Right renal pelvis (tissue), 4 donors: ENCODE measurements around the gene ADRA2B. TPM values are rescaled to one million over a fixed set of nuclear protein-coding genes. Genes with fewer than 3 reads are reported as not detected.
"Not testable (repeated sequence)": the region's sequence is repeated elsewhere in the genome, so short reads cannot be mapped to it uniquely, and the experiment has no call there.

Experiments used
- DNase-seq, 4 donors: peaks; one replicate each; pipeline ENCODE4 v3.0.0-alpha.2; 2013; ENCODE audit warnings: low read depth in 4 of 4, low spot score in 3 of 4, missing footprints in 1 of 4
- polyA plus RNA-seq, 4 donors: library from polyadenylated mRNA; unstranded; fragments of 120-200 nt; gene quantifications; one replicate each; pipeline ENCODE4 v1.2.1, GENCODE V29; 2013; ENCODE audit not compliant: insufficient read length in 4 of 4

Gene ADRA2B
- polyA plus RNA-seq, 4 donors, result 2.8 to 6.3 (median 4.8) TPM

DNA sequence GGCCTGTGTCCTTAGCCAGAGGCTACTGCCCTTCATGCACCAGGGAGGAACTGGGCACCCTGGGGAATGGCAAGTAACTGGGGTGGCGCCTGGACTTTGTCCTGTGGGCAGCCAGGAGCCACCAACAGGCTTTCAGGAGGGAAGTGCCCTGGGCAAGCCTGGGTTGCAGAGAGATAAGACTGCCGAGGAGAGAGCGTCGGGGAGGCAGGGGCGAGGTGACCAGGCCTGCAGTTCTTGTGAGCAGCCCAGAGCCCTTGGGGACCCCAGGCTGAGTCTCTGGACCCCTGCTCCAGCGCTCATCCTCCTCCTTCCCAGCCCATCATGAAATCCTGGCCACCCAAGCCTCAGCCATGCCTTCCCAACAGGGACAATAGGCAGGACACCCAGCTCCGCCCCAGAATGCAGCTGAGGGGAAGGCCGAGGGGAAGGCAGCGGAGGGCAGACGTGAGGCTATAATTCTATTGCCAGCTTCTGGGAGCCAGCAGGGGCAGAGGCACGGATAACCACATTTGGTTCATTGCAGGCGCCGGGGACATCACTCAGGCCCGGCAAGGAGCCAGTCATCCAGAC lies 25.1 kb downstream of the ADRA2B start:
- DNase-seq, result no peak

DNA sequence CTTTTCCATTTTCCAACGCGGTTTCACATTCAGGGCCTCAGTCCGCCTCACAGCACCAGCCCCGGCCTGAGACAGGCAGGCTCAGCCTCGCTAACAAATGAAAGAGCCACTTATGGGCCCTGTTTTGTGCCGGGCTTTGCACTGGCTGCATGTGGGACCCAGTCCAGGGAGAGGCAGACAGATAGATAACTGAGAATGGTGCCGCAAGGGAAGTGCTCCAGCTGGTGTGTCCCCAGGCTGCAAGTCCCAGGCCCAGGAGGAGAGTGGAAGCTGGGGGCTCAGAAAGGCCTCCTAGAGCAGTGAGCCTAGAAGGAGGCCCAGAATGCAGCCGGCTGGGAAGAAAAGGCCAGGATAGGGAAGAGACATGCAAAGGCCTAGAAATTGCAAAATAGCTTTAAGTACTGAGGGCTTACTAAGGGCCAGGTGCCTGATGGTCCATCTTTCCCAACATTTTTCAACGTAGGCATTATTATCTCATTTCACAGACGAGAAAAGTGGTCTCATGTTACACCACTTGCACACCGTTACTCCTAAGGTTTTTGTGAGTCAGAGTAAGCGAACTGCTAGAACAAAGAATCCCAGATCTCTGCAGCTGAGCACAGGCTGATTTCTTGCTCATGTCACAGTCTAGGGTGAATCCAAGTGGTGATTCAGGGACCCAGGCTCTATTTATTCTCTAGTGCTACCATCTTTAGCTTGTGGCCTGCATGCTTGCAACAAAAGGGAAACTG lies 26.0 kb downstream of the ADRA2B start:
- no peak for DNase-seq

DNA sequence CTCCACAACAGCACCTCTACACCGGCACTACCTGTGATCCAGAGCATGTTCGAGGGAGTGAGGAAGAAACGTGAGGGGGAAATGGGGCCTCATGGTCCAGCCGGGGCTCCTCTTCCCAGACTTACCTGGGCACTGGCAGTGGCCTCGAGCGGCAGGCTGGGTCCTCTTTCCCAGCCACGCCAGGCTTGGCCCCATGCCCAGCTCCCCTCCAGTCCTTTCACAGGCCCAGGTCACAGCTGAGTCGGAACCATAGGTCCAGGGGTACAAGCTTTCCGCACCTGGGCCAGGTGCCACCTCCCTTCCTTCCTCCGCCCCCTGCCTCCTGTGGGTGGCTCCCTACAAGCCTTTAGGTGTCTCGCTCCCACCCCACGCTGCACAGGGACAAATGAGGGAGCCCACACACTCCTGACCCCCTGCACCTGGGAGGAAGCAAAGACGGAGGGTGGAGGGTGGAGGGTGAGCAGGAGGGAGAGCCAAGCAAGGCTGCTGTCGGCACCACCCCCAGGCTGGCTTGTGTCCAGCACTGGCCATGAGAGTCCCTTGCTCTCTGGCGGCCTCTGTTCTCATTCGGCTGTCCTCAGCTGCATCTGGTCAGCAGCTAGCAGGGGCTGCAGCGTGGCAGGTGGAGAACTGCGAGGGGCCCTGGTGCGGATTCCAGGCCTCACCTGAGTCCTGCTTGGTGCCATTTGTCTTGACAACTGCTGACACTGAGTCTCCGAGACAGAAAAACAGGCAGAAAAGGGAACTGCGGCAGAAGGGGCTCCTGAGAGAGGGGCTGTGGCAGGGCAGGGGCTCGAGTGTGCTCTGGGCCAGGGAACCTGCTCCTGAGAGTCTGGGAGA lies 26.8 kb downstream of the ADRA2B start:
- DNase-seq, result no peak

DNA sequence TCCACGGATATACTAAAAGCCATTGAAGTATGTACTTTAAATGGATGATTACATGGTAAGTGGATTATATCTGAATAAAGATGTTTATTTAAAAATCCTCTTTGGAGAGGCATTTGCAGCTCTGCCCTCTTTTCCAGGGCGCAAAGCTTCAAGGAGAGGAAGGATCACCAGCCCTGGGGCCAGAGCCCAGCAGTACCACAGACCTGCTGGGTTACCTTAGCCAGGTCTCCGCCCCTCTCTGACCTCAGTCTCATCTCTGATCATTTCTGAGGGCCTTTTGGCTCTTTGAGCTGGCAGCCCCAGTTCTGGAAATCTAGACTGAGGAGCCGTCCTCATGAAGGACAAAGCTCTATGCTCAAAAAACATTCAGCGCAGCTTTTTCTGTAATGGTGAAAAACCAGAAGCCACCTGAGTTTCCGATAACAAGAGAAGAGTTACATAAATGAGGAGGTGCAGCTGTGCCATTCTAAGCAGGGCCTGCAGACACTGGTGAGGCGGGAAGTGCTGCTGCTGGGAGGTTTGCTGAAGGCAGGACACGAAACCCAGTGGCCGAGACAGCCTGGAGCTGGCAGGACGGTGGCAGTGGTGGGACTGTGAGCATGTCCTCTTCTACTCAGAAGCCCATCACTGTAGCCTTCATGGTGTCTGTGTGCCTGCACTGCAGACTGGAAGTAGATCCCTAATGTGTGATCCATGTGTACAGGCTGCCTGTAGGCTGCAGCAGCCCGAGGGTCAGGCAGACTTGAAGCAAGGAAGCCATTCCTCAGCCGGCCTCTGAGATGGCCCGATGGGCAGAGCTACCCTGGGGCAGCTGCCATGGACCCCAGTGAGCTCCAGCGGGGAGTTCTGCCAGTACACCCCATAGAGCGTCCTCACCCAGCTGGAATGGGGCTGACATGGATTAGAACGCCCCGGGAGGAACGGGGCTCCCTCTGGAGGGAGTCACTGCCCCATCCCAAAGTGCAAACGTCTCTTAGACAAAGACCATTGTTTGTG lies 27.7 kb downstream of the ADRA2B start:
- no peak for DNase-seq

DNA sequence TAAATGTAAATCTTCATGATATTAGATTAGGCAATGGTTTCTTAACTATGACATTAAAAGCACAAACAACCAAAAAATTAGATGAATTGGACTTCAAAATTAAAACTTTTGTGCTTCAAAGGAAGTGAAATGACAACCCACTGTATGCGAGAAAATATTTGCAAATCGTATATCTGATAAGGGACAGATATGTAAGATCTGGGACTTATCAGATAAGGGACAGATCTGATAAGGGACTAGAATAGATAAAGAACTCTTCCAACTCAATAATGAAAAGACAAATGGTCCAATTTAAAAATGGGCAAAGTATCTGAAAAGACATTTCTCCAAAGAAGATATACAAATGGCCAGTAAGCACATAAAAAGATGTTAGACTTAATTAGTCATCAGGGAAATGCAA lies 29.2 kb downstream of the ADRA2B start:
- no peak for DNase-seq

DNA sequence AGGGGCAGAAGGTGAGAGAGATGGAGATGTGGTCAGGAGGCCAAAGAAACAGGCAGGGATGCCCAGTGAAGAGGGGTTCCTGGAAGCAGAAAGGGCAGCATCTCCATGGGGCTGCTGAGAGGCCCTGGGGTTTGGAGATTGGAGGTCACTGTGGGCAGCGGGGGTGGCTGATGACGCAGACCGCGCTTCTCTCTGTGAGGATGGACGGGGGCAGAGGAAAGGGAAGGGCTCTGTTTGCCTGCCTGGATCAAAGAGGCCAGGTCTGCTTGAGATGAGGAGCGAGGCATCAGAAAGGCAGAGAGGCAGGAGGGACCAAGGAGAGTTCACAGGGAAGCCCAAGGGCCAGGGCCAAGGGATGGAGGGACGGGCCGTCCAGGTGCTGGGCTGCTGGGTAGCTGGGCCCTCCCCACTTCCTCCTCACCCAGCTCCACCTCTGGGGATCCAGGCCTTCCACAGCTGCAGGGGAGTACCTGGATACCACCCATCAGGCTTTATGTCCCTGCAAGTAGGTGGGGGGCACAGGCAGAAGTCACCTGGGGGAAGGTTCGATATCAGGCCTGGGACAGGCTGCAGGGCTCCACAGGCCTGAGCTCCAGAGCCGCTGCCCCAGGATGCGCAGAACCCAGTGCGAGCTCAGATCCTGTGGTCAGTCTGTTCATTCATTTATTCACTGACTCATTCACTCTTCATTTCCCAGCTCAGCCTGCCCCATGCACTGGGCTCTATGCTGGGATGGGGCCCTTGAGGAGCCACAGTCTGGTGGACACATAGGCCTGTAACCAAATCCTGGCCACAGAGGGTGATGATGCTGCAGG lies 30.6 kb downstream of the ADRA2B start:
- no peak for DNase-seq

DNA sequence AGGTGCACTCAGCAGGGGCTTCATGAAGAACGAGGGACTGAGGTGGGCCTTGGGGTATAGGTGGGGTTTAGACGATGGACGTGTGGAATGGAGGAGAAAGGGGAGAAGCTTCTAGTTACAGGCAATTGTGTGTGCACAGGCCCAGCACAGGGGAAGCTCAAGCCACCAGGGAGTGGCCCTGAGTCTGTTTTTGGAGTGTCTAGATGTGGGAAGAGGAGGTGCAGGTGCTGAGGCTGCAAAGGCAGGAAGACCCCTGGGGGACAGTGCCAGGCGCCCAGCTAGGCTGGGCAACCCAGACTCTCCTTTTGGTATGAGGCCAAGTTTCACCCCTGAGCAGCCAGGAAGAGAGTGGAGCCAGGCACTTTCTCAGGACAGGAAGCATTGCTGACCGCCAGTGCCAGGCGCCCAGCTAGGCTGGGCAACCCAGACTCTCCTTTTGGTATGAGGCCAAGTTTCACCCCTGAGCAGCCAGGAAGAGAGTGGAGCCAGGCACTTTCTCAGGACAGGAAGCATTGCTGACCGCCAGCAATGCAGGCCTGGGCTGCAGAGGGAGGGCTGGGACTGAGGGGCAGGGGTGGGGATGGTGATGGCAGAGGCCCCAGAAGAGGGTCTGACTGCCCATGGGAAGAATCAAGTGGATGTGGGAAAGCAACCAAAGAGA lies 31.4 kb downstream of the ADRA2B start:
- DNase-seq, result not testable (repeated sequence)

DNA sequence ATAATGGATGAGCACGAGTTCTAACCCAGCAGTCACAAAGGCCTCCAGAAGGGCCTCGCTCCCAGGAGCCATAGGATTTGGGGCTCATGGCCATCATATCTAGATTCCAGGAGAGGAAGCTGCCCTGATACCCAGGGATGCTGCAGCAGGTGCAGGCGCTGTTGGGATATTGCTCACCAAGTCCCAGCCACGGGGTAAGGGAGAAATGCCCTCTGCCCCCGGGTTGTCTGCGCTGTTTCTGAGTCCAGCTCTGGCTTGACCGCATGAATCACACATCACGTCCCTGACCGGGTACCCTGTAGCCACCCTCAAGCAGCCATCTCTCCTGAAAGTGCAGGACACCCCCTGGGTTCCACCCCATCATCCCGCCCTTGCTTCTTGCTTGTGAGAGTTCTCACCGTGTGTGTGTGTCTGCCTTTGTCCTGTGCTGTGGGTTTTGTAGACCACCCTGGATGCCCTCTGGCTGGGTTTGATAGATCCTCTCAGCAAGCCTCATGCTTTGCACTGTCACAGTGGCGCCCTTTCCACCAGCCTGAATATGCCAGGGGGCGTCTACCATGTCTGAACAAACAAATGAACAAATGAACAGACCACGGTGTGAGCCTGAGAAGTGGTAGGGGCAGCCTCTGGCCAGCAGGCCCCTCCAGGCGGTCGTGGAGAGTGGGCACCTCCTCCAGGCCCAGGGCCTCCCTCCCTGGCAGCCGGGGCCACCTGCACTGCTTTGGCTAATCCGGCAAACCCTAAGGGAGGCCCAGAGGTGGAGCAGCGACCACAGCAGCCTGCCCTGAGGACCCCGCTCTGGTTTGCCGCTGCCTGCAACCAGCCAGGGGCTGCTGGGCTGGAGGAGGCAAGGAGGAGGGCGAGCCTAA lies 32.1 kb downstream of the ADRA2B start:
- no peak for DNase-seq

DNA sequence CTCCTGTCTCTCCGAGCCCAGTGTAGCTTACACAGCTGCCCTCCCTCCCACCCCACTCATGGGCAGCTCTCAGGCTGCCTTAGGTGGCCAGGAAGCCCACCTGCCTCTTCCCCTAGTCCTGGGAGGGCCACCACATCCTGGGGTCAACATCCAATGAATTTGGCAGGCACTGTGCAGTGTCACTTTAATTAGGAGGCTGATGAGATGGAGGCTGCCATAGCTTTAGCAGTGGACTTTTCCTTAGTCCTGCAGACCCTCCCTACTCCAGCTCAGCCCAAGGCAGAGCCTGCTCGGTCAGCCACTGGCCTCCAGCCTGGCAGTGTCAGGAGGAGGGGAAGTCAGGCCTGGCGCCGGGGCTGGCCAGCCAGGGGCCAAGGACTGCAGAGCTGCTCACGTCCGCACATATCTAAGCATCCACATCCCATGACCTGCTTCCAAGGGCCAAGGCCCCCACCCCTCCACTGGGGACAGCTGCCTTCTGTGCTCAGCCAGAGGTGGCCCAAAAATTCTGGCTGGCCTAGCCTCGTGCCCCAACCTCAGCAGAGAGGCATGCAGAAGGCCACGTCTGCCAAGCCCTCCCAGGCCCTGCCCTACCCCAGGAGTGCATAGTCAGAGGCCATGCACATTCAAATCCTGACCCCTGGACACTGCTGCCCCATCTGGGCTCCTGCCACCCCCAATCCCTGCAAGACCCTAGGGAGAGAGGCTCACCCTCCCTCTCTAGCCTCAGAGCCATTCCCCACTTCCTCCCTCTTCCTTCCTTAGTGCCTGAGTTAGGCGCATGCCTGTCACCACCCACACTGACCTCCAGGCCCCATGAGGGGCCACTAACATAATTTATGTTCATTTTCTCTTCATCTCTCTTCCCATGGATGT lies 33.1 kb downstream of the ADRA2B start:
- DNase-seq, result no peak

DNA sequence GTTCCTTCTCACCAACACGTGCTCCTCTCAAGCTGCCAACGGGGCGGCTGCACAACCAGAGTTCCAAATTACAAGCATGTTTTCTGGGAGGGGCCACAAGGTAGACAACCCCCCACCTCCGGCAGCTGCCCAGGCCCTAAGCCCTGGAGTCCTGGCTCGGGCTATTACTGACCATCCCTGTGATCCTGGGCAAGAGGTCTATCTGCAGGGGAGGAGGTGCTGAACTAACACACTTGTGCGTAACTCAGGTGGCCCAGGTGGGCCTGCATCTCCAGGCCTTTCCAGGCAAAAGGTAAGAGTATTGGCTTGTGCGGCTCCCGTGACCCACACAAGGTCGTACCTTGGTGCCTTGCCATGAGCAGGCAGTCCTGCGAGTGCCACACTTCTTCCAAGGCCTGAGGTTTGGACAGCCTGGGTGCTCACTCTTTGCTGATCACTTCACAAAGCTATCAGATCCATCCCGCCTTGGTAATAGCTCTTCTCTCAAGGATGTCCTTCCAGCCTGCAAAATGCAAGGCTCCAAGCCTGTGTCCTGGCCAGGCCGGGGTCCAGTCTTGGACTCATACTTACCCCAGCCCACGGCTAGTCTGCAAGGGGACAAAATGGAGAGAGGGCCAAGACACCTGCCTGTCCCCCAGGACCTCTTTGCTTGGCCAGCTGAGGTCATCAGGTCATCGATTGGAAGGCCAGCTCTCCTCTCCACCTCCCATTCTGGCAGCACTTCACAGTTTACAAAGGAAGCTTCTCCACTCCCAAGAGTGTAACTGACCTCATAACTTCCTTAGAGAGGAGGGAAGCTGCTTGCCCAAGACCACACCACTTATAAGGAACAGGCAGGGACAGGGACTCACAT lies 33.9 kb downstream of the ADRA2B start:
- no peak for DNase-seq

DNA sequence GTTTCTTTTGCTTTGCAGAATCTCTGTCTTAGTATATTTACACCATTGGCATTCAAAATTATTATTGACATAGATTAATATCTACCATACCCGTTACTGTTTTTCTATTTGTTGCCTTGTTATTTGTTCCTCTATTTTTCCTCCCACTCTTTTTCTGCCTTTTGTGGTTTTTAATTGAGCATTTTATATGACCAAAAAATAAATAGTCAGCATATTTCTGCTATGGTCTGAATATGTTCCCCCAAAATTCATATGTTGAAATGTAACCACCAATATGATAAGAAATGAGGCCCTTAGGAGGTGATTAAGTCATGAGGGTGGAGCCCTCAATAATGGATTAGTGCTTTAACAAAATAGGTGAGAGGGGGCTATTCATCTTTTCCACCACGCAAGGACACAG lies 35.3 kb downstream of the ADRA2B start:
- DNase-seq, result no peak

DNA sequence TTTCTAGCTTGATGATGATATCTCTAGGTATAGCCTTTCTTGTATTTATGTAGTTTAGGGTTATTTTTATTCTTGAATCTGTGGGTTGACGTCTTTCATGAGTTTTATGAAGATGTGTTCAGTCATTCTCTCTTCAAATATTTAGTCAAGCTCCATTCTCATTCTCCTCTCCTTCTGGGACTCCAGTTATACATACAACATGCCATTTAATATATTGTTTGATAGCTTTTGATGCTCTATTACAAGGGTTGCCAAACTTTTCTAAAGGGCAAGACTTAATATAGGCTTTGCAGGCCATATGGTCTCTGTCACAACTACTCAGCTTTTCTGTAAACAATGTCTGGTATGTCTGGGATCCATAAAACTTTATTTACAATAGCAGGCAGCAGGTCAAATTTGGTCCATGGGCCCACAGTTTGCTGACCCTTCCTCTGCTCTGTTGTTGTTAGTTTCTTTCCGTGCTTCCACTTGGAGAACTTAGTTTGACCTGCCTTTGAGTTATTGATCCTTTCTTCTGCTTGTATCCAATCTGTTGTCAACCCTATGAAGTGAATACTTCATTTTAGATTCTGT lies 41.1 kb downstream of the ADRA2B start:
- DNase-seq, result no peak

DNA sequence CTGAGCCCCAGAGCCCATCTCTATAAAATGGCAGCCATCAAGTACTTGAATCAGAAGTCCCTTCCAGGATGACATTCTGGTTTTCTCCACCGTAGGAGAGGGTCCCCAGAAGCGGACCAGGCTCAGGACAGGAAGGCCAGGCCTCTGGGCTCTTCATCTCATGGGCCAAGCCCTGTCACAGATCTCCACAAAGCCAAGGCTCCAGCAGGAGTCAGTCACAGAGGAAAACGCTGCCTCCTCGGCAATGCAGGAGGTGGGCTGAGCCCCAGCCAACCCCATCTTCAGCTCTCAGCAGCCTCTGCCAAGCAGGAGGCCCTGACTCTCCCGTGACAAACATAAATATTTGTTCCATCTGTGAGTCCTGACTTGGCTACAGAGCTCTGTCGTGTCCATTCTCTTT lies 42.2 kb downstream of the ADRA2B start:
- no peak for DNase-seq

DNA sequence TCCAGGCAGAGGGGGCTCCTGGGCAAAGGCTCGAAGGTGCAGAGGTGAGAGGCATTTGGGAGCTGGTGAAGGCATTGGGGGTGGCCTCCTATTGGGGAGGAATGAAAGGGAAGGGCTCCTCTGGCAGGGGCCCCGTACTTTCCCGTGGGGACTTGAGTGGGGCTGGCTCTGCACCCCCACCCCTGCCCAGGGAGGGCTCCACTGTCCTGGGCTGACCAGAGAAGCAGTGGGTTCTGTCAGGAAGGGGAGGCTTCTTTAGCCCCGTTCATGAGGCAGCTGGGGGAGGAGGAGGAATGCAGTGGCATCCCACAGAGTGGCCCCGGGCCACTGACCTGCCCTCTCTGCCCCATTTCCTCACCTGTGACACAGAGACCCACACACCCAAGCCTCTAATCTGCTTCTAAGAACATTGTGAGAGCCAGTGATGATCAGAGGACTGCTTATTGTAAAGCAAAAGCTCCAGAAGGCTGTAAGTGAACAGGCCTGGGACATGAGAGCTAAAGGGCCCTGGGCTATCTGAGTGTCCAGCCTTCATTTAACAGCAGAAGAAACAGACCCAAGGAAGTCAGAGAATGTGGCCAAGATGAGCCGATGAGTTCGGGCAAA lies 43.1 kb downstream of the ADRA2B start:
- DNase-seq, result no peak

DNA sequence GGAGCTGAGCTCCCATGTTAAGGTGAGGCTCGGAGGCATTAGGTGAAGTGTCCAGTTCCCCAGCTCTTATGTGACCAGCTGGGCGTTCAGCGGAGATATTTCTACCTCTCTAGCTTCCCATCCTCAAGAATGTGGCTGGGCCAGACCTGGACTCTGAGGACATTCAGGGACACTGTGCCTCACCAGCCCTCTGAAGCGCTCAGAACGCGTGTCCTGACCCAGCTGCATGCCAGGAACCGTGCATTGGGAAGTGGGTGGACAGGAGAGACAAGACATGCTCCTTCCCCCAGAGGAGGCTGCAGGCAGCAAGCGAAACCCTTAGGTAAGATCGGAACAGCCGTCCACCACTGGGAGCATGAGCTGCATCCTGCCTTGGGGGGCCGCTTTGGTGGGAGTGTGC lies 43.6 kb downstream of the ADRA2B start:
- DNase-seq, result no peak
